Measurements from ENCODE around the gene NAXD. TPM values are rescaled to one million over a fixed set of nuclear protein-coding genes. Genes with fewer than 3 reads are reported as not detected.
"Not testable (repeated sequence)": the region's sequence is repeated elsewhere in the genome, so short reads cannot be mapped to it uniquely, and the experiment has no call there.

The NAXD gene
- total and polyA plus RNA-seq, 2 experiments from 2014 or later = 16.9 to 18.5 TPM

DNA sequence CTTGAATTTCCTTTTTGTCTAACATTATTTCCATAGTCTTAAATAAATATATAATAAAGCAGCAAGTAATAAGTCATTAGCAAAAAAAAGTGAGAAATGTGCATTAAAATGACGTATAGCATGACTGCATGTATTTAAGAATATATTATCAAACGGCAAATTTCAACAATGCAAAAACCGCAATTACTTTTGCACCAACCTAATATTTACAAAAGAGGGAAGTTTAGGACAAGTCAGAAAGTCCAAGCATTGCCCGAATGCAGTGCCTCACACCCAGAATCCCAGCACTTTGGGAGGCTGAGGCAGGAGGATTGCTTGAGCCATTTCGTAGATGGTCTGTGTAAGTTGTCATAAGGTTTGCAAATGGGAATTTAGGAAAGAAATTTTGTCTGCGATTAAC lies 10.2 kb upstream of the NAXD start (continued):
- TF ChIP-seq, protein P1, sequence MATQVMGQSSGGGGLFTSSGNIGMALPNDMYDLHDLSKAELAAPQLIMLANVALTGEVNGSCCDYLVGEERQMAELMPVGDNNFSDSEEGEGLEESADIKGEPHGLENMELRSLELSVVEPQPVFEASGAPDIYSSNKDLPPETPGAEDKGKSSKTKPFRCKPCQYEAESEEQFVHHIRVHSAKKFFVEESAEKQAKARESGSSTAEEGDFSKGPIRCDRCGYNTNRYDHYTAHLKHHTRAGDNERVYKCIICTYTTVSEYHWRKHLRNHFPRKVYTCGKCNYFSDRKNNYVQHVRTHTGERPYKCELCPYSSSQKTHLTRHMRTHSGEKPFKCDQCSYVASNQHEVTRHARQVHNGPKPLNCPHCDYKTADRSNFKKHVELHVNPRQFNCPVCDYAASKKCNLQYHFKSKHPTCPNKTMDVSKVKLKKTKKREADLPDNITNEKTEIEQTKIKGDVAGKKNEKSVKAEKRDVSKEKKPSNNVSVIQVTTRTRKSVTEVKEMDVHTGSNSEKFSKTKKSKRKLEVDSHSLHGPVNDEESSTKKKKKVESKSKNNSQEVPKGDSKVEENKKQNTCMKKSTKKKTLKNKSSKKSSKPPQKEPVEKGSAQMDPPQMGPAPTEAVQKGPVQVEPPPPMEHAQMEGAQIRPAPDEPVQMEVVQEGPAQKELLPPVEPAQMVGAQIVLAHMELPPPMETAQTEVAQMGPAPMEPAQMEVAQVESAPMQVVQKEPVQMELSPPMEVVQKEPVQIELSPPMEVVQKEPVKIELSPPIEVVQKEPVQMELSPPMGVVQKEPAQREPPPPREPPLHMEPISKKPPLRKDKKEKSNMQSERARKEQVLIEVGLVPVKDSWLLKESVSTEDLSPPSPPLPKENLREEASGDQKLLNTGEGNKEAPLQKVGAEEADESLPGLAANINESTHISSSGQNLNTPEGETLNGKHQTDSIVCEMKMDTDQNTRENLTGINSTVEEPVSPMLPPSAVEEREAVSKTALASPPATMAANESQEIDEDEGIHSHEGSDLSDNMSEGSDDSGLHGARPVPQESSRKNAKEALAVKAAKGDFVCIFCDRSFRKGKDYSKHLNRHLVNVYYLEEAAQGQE (IDR thresholded peaks at IDR 0.05; ENCODE audit: unreplicated experiment) = no peak
- TF ChIP-seq, protein P2, sequence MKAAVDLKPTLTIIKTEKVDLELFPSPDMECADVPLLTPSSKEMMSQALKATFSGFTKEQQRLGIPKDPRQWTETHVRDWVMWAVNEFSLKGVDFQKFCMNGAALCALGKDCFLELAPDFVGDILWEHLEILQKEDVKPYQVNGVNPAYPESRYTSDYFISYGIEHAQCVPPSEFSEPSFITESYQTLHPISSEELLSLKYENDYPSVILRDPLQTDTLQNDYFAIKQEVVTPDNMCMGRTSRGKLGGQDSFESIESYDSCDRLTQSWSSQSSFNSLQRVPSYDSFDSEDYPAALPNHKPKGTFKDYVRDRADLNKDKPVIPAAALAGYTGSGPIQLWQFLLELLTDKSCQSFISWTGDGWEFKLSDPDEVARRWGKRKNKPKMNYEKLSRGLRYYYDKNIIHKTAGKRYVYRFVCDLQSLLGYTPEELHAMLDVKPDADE (IDR thresholded peaks at IDR 0.05) = no peak
- TF ChIP-seq EZH2phosphoT487 (IDR thresholded peaks at IDR 0.05; ENCODE audit: unreplicated experiment) (no peak), STAT1 (IDR thresholded peaks at IDR 0.05; ENCODE audit: unreplicated experiment) (no peak), ZNF331 (CRISPR knock-in tag; IDR thresholded peaks at IDR 0.05; ENCODE audit: low read depth) (no peak)

DNA sequence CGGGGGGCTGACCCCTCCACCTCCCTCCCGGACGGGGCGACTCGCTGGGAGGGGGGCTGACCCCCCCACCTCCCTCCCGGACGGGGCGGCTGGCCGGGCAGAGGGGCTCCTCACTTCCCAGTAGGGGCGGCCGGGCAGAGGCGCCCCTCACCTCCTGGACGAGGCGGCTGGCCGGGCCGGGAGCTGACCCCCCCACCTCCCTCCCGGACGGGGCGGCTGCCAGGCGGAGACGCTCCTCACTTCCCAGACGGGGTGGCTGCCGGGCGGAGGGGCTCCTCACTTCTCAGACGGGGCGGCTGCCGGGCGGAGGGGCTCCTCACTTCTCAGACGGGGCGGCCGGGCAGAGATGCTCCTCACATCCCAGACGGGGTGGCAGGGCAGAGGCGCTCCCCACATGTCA lies 9.1 kb upstream of the NAXD start:
- not testable (repeated sequence) for H3K27me3 ChIP-seq (ENCODE audit: insufficient read depth); H3K9me2 ChIP-seq (ENCODE audit: insufficient read depth); H4K20me1 ChIP-seq (replicated peaks; ENCODE audit: insufficient read depth); H3F3A ChIP-seq (replicated peaks; ENCODE audit: low read depth); H3K27ac ChIP-seq (ENCODE audit: low read depth); H3K79me2 ChIP-seq (replicated peaks; ENCODE audit: insufficient read depth); ATAC-seq; H3K4me3 Mint-ChIP-seq; H3K27me3 Mint-ChIP-seq (ENCODE audit: insufficient read depth, low read depth, poor library complexity); DNase-seq (ENCODE audit: low spot score); H3K27ac Mint-ChIP-seq; H2AFZ ChIP-seq; H3K36me3 Mint-ChIP-seq (ENCODE audit: low read depth); H3K36me3 ChIP-seq (ENCODE audit: insufficient read depth); H3K4me2 ChIP-seq; H3K4me3 ChIP-seq
- Mint-ChIP-seq H3K9me3 (peaks cover 18% of the 10 kb centered on the region), H3K4me1 (peaks cover 11% of the 10 kb centered on the region)
- peaks cover 11% of the 10 kb centered on the region for H3K4me1 ChIP-seq (ENCODE audit: insufficient read depth)

DNA sequence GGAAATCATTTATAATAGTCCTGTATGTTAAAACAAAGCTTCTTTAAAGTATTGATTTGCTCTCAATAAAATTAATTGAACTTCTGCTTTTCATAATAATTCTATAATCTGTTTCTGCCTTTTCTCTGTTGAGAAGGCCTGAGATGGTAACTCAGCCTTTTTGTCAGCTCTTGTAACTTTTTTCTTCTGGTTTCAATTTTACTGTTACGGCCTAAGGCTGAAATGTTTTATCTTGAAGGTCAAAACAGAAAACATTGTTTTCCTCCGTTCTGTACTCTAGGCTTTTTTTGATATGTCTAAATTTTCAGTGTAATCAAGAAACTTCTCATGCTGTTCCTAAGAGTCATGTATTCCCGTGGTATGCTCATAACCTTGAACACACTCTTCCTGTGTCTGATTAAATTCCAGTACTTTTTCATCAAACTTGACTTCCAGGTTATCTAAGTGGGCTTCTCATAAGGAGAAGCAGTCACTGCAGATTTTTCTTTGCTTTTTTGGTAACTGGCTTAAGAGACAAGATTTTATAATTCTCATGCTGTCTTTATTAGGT lies 7.6 kb upstream of the NAXD start:
- no peak for ATAC-seq
- H3K4me3 Mint-ChIP-seq = no peak overlapping the region
- TF ChIP-seq EZH2 (IDR thresholded peaks at IDR 0.05; ENCODE audit: low read depth, unreplicated experiment) = no peak
- TF ChIP-seq, protein P3, sequence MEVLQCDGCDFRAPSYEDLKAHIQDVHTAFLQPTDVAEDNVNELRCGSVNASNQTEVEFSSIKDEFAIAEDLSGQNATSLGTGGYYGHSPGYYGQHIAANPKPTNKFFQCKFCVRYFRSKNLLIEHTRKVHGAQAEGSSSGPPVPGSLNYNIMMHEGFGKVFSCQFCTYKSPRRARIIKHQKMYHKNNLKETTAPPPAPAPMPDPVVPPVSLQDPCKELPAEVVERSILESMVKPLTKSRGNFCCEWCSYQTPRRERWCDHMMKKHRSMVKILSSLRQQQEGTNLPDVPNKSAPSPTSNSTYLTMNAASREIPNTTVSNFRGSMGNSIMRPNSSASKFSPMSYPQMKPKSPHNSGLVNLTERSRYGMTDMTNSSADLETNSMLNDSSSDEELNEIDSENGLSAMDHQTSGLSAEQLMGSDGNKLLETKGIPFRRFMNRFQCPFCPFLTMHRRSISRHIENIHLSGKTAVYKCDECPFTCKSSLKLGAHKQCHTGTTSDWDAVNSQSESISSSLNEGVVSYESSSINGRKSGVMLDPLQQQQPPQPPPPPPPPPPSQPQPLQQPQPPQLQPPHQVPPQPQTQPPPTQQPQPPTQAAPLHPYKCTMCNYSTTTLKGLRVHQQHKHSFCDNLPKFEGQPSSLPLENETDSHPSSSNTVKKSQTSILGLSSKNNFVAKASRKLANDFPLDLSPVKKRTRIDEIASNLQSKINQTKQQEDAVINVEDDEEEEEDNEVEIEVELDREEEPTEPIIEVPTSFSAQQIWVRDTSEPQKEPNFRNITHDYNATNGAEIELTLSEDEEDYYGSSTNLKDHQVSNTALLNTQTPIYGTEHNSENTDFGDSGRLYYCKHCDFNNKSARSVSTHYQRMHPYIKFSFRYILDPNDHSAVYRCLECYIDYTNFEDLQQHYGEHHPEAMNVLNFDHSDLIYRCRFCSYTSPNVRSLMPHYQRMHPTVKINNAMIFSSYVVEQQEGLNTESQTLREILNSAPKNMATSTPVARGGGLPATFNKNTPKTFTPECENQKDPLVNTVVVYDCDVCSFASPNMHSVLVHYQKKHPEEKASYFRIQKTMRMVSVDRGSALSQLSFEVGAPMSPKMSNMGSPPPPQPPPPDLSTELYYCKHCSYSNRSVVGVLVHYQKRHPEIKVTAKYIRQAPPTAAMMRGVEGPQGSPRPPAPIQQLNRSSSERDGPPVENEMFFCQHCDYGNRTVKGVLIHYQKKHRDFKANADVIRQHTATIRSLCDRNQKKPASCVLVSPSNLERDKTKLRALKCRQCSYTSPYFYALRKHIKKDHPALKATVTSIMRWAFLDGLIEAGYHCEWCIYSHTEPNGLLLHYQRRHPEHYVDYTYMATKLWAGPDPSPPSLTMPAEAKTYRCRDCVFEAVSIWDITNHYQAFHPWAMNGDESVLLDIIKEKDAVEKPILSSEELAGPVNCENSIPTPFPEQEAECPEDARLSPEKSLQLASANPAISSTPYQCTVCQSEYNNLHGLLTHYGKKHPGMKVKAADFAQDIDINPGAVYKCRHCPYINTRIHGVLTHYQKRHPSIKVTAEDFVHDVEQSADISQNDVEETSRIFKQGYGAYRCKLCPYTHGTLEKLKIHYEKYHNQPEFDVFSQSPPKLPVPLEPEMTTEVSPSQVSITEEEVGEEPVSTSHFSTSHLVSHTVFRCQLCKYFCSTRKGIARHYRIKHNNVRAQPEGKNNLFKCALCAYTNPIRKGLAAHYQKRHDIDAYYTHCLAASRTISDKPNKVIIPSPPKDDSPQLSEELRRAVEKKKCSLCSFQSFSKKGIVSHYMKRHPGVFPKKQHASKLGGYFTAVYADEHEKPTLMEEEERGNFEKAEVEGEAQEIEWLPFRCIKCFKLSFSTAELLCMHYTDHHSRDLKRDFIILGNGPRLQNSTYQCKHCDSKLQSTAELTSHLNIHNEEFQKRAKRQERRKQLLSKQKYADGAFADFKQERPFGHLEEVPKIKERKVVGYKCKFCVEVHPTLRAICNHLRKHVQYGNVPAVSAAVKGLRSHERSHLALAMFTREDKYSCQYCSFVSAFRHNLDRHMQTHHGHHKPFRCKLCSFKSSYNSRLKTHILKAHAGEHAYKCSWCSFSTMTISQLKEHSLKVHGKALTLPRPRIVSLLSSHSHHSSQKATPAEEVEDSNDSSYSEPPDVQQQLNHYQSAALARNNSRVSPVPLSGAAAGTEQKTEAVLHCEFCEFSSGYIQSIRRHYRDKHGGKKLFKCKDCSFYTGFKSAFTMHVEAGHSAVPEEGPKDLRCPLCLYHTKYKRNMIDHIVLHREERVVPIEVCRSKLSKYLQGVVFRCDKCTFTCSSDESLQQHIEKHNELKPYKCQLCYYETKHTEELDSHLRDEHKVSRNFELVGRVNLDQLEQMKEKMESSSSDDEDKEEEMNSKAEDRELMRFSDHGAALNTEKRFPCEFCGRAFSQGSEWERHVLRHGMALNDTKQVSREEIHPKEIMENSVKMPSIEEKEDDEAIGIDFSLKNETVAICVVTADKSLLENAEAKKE (CRISPR knock-in tag; IDR thresholded peaks at IDR 0.05) = no peak

More for the DNA sequence above, 7.6 kb upstream of the NAXD start:
- DNase-seq (ENCODE audit: low spot score) = no peak
- Mint-ChIP-seq H3K27me3 (ENCODE audit: insufficient read depth, low read depth, poor library complexity) (peaks cover 16% of the 10 kb centered on the region), H3K9me3 (peaks cover 18% of the 10 kb centered on the region), H3K4me1 (peaks cover 11% of the 10 kb centered on the region), H3K36me3 (ENCODE audit: low read depth) (peaks cover 7% of the 10 kb centered on the region), H3K27ac (no peak overlapping the region)
- Histone ChIP-seq H2AFZ (no peak overlapping the region), H3F3A (replicated peaks; ENCODE audit: low read depth) (no peaks in the 10 kb centered on the region), H3K79me2 (replicated peaks; ENCODE audit: insufficient read depth) (no peaks in the 10 kb centered on the region), H3K36me3 (ENCODE audit: insufficient read depth) (no peaks in the 10 kb centered on the region), H4K20me1 (replicated peaks; ENCODE audit: insufficient read depth) (no peaks in the 10 kb centered on the region), H3K27me3 (ENCODE audit: insufficient read depth) (no peaks in the 10 kb centered on the region), H3K4me2 (no peak overlapping the region), H3K9me2 (ENCODE audit: insufficient read depth) (no peaks in the 10 kb centered on the region), H3K27ac (ENCODE audit: low read depth) (no peak overlapping the region), H3K4me3 (no peak overlapping the region), H3K4me1 (ENCODE audit: insufficient read depth) (peaks cover 15% of the 10 kb centered on the region)

All from GM23338 (cell line).